ENCODE measurements around the gene PACS2.
"Not testable (repeated sequence)": the region's sequence is repeated elsewhere in the genome, so short reads cannot be mapped to it uniquely, and the experiment has no call there.

PACS2 gene

DNA sequence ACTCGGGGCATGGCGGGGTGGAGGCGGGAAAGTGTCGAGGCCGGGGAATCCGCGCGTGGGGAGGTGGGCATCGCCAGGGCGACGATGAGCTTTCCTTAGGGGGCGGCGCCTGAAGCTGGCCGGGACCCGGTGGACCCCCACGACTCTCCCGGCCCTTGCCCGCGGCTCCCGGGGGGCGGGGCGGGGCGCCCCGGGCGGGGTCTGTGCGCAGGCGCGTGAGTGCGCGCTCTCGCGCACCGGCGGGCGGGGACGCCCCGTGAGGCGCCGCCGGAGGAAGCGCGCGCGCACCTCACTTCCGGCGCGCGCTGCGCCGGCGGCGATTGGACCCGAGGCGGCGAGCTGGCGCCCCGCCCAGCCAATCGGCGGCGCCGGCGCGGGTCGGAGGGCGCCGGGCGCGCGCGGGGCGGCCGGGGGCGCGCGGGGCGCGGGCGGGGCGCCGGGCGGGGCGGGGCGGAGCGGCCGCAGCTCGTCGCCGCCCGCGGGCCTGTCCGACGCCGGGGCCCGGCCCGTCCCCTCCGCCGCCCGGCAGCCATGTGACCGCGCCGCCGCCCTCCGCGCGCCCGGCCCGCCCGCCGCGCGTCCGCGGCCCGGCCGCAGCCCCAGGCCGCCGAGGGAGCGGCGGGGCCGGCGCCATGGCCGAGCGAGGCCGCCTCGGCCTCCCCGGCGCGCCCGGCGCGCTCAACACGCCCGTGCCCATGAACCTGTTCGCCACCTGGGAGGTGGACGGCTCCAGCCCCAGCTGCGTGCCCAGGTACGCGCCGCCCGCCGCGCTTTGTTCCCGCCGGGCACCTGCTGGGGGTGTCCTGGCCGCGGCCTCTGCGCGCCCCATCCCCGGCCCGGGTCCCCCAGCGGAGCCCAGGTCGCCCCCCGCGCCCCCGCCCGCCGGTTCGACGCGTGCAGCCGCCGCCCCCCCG lies at the start of gene PACS2:
TSS of gene PACS2 (plus strand) at position 462 of the 914 bp plus-strand sequence. CDS start at position 633, 171 bp downstream.
- DNase-seq (ENCODE audit: low read depth) = peak; percentile 49

DNA sequence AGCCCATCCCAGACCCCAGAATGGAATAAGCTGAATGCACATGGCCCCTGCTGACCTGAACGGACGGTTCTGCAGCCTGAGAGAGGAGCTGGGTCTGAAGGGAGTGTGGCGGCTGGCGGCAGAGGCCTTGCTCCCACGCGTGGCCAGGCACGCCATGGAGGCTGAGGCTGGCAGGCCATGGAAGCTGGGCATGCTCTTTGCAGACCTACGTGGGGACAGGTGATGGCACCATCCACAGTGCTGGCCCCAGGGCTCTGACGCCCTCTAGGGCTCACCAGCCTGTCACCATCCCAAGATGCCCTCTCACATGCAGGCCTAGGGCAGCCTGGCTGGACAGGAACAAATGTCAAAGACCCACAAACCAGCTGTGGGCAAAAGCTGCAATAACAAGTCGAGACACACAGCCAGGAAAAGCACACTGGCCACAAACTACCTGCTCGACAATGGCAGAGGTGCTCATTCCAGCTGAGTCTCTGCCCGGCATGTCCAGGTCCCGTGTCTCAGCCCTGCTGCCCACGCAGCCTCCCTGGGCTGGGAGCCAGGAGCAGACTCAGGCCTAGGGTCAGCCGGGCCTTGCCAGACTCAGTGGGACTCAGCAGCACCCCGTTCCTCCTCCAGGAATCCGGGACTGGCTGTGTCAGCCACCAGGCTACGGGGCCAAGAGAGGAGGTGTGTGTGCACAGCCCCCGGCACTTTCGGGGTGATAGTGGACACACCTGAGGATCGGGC lies 46.6 kb upstream of the PACS2 start:
- no peak for DNase-seq (ENCODE audit: low read depth)

GRCh38 chr14:105268736-105269354 lies 45.7 kb upstream of the PACS2 start:
- no peak for DNase-seq (ENCODE audit: low read depth)

DNA sequence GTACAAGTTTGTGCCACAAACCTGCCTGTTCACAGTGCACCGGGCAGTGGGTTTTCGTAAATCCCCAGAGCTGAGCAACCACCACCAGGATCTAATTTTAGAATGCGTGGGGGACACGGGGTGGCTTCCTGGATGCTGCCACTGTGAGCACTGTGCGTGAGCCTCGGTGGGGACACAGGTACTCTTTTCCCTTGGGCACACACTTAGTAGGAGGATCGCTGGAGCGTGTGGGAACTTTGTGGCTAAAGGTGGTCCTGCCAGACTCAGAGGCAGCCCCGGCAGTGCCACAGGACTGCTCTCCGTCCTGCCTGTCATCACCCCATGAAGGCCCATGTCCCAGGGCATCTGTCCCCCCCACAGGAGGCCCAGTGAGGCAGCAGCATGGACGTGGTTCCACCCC lies 45.1 kb upstream of the PACS2 start:
- no peak for DNase-seq (ENCODE audit: low read depth)

DNA sequence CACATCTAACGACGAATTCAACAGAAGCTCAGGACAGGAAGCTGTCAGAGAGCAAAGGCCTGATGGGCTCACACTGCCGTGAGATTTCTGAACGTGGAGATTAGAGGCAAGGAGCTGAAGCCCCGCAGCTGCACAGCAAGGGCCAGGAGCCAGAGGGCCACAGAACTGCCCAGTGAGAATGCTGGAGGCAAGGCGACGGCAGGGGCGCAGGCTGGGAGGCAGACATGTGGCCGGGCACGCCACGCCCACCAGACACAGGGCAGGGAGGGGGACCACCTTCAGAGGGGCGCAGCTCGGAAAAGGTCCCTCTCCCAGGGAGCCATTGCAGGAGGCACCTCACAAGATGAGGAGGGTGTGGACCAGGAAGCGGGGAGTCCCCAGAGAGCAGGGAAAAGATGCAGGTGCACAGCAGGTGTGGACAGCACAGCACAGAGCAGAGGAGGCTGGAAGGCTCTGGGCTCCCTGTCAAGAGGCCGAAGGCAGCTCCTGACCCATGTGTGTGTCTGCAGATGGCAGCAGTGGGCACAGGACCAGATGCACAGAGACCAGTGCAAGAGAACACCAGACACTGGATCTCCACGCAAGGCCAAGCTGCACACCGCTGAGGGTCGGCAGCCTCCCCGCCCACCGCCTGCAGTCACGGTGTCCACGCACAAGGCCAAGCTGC lies 43.2 kb upstream of the PACS2 start:
- no peak for DNase-seq (ENCODE audit: low read depth)

DNA sequence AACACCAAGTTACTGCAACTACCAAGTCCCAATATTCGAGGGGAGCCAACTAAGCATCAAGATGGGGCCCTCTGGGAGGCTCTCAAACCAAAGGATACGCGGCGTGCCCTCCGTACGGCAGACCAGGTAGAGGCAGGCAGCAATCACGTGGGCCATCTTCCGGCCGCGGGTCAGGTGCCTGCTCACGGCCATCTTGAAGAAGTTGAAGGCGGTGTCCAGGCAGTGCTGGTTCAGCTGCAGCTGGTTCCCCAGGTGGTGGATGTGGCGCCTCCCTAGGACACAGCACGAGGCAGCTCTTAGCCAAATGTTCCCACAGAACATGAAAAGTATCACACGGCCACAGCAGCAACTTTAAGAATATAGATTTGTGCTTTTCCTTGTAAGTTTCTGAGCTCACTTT lies 41.9 kb upstream of the PACS2 start:
- no peak for DNase-seq (ENCODE audit: low read depth)

GRCh38 chr14:105273062-105273461 lies 41.5 kb upstream of the PACS2 start:
- no peak for DNase-seq (ENCODE audit: low read depth)

DNA sequence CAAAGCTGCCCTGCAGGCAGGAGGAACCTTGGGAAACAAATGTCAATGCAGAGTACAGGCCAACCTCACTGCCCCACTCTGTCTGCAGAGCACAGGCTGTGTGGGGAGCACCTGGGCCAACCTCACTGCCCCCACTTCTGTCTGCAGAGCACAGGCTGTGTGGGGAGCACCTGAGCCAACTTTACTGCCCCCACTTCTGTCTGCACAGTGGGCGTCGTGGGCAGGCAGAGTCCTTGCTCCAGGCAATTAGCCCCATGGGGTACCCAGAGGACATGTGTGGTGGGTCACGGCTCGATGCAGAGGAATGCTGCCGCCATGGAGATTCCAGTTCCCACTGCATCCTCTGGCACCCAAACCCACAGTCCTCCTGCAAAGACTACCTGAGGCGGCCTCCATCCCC lies 39.9 kb upstream of the PACS2 start:
- DNase-seq (ENCODE audit: low read depth) = no peak

DNA sequence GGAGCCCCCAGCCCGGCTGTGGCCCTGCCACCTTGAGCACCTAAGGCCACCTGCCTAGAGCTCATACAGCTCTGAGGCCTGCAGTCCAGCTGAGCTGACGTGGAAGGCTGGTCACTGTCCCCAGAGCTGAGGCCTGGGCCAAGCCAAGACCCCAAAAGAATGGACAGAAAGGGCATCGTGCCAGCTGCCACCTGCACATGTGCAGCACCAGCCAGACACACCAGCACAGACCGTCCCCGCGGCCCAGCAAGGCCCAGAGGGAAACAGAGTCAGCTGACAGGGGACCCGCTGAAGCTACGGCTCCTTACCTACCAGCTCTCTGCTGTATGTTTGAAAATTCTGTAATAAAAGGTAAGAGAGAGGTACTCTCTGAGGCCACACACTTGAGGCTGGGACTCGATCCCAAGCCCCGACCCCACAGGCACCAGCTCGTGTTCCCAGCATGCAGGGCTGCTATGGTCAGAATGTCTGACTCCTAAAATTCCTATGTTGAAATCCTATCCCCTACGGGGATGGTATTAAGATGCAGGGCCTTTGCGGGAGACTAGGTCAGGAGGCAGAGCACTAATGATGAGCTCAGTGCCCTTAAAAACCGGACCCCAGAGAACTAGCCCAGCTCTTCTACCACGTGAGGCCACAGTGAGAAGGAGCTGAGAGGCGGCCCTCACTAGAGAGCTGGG lies 39.1 kb upstream of the PACS2 start:
- DNase-seq (ENCODE audit: low read depth) = no peak

GRCh38 chr14:105277448-105277847 lies 37.1 kb upstream of the PACS2 start:
- DNase-seq (ENCODE audit: low read depth) = not testable (repeated sequence)

DNA sequence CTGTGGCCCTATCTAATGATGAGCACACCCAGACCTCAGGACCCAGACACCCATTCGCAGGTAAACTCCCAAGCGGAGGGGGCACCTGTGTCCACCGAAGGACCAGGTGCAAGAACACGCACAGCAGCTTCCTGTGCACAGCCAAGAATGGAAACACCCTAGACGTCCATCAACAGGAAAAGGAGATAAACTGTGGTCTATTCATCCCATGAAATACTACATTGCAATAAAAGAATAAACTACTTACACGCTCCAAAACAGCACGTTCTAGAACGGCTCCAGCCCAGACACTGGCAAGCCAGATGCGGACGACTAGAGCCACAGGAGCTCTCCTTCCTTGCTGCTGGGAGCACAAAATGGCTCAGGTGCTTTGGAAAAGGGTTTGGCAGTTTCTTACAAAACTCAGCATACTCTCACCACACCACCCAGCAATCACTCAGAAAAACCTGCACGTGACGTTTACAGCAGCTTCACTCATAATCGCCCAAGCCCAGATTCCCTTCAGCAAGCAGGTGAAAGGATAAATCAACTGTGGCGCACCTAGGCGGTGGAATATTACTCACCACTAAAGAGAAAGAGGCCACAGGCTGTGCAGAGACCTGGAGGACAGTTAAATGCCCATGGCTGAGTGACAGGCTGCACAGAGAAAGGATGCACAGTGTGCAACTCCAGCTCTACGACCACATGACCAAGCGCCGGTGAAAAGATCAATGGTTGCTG lies 34.7 kb upstream of the PACS2 start:
- no peak for DNase-seq (ENCODE audit: low read depth)

DNA sequence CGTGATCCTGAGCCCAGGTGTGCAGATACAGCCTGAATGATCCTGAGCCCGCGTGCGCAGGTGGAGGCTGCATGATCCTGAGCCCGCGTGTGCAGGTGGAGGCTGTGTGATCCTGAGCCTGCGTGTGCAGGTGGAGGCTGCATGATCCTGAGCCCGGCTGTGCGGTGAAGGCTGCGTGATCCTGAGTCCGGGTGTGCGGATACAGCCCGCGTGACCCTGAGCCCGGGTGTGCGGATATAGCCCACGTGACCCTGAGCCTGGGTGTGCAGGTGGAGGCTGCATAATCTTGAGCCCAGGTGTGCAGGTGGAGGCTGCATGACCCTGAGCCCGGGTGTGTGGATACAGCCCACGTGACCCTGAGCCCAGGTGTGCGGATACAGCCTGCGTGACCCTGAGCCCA lies 34.0 kb upstream of the PACS2 start:
- DNase-seq (ENCODE audit: low read depth) = no peak

DNA sequence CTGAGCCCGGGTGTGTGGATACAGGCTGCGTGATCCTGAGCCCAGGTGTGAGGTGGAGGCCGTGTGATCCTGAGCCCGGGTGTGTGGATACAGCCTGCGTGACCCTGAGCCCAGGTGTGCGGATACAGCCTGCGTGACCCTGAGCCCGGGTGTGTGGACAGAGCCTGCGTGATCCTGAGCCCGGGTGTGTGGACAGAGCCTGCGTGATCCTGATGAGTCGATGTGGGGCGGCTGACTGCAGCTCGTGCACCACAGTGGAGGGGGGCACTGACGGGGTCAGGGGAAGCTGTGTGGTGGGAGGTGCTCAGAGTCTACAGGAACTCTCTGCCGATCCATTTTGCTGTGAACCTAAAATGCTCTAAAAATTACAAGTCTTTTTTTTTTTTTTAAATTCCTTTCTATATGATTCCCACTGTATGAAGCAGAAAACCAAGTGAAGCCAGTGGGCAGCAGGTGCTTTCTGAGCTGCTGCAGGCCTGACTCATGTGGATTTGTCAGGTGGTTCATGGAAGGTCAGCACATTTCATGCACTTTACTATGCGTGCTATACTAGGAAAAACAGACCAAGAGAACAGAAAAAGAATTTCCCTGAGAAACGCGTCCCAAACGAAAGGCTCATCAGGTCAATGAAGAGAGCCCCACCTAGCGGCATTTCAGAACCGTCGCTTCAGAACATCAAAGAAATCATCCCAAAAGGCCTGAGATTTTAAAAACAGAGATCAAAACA lies 33.0 kb upstream of the PACS2 start:
- no peak for DNase-seq (ENCODE audit: low read depth)

- no peak for DNase-seq (ENCODE audit: low read depth)
Measured at GRCh38 chr14:105282098-105282725, 32.3 kb upstream of the PACS2 start.

GRCh38 chr14:105283028-105283427 lies 31.5 kb upstream of the PACS2 start:
- no peak for DNase-seq (ENCODE audit: low read depth)

DNA sequence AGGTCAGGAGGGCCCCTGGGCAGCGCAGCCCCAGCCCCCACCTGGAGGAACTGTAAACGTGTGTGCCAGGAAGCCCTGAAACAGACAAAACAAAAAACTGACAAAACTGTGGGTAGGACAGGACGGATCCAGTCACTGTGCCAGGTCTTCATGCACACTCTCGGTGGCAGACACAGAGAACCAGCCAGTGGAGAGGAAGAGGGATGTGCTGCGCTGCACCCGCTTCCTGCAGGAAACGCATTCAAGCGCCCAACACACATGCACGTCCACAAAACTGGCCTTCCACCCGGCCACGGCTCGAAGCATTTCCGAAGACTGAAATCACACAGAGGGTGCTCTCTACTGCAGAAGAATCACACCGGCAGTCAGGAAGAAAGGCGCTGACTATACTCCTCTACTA lies 30.6 kb upstream of the PACS2 start:
- no peak for DNase-seq (ENCODE audit: low read depth)

DNA sequence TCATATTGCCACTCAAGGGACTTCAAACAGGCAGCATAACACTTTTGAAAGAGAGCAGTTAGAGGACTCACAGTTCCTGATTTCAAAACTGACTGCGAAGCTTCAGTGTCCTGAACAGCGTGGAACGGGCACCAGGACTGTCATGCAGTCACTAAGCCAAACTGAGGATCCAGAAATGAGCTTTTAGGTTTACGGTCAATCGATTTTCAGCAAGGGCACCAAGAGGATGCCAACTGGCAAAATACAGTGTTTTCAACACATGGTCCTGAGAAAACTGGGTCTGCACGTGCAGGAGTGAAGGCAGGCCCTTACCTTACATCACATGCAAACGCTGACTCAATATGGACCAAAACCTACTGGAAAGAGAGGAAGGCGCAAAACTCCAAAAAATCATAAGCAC lies 29.4 kb upstream of the PACS2 start:
- no peak for DNase-seq (ENCODE audit: low read depth)

DNA sequence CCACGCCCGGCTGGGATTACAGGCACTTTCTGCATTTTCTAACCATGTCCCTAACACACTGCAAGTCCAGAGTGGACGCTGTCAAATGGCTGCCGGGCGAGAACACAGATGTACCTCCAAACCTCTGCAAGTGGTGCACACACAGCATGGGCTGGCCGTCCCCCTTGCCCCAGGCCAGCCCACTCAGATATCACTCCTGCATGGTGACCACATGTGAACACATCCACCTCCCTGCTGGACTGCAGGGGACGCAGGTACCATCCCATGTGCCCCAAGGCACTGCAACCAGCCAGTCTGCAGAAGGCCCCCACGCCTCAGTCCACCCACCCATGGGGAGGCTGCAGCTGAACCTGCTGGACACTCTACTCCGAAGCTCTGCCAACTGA lies 27.8 kb upstream of the PACS2 start:
- no peak for DNase-seq (ENCODE audit: low read depth)

DNA sequence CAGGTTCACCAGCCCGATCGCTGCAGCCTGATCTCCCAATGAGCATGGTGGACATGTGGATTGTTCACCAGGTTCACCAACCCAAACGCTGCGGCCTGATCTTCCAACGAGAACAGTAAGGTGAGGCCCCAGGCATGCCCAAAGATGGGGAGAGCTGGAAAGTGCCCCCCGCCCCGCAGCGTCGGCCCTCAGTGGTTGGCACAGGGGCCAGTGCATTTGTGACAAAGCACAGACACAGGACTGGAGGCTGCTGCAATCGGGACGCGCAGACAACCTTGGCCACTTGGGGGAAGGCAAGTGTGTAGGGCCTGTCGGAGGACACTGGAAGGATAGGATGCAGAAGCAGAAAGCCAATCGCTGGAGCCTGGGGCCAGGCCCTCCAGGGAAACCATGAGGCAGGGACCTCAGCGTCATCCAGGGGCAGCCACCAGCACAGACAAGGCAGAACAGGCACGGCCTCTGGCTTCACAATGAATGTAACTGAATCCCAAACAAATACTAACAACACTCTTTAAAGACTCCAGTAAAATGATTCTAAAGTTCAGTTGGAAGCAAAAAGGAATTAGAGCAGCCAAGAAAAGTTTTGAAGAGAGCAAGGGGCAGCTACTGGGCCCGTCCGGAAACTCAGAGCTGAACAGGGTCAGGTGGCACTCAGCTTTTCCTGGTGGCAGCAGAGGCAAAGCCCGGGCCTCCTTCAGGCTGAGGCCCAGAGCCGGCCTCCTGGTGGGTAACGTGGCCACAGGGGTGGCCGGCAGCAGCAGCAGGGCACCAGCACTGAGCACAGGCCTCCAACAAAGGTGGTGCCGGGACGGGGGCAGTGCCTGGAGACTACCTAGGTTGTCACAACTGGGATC lies 27.1 kb upstream of the PACS2 start:
- no peak for DNase-seq (ENCODE audit: low read depth)
